Bronchial epithelial cell (primary cell): ENCODE results near the gene NEK8. TPM values are rescaled to one million over a fixed set of nuclear protein-coding genes. Genes with fewer than 3 reads are reported as not detected.

ENCODE experiments used
- DNase-seq: peaks from one replicate; pipeline ENCODE4 v3.0.0-alpha.2; 2010; ENCODE audit warnings: low read depth
- FAIRE-seq: peaks from 2 replicates; lab custom pipeline; 2011; peaks lifted over from hg19 to GRCh38; lab: Jason Lieb, UNC
- H3K27me3 ChIP-seq: 2 replicates; pipeline ENCODE4 v1.5.1; 2011; ENCODE audit warnings: low read length; ENCODE audit not compliant: control insufficient read depth, insufficient read depth
- H3K36me3 ChIP-seq: 2 replicates; pipeline ENCODE4 v1.5.1; 2011; ENCODE audit warnings: low read length; ENCODE audit not compliant: control insufficient read depth, insufficient read depth
- H3K4me3 ChIP-seq: 2 replicates; pipeline ENCODE4 v1.5.1; 2011; ENCODE audit warnings: mild to moderate bottlenecking, low read depth, low read length, control low read depth
- CTCF ChIP-seq: IDR thresholded peaks from 2 replicates; pipeline ENCODE4 v1.5.1; 2011; ENCODE audit warnings: mild to moderate bottlenecking, moderate library complexity, low read length, control low read depth, inconsistent platforms; ENCODE audit not compliant: insufficient read depth, severe bottlenecking
- total RNA-seq: library from RNA; depleted of rRNA; stranded (reverse); fragments of >200 nt; gene quantifications from 2 replicates; pipeline ENCODE4 v1.2.1, GENCODE V29; 2014

NEK8 gene
- total RNA-seq, 1 donor from 2014 or later = 3.2 TPM

DNA sequence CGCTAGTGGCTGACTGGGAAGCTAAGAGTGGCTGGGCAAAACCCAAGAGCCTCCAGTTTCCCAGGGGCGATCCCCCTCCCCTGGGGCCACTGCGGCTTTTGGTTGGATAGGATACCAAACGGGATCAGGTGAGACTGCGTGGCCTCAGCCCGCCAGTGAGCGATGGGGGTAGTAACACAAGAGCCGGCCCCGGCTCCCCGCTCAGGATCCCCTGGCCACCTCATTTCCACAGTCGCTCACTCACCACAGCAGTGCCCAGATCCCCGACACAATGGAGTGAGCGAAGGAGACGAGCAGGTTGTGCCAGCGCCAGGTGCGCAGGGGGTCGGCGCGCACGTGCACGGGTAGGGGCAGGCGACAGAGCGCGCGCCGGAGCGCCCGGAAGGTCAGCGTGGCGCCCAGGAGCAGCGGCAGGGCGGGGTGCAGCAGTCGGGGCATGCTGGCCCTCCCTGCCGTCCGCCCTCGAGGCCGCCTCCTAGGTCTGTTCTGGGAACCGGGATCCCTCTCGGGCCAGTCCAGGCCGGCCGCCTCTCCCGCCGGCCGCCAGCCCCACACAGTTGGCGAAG lies 2.8 kb upstream of the NEK8 start:
- no peak for TF ChIP-seq CTCF
- Histone ChIP-seq H3K27me3 (no peaks in the 10 kb centered on the region), H3K4me3 (peak overlapping the region; percentile 72), H3K36me3 (peaks cover 23% of the 10 kb centered on the region)
- DNase-seq = peak; percentile 63
- no peak for FAIRE-seq

DNA sequence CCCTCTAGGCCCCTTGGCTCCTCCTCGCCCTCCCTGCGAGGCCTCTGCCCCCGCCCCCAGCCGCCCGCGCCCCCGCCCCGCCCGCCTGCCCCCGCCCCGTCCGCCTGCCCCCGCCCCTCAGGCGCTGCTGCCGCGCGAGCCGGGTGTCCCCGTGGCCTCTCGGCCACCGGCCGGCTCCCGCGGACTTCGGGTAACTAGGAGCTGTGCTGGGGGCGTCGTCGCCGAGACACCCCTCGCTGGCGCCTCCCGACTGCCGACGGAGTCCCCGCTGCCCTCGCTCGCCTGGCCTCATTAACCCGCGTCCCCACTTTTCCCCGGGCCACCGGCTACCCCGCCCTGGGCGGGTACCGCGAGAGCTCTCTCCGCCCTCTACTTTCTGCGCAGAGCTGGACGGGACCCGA lies 2.4 kb upstream of the NEK8 start, which contains the start of gene TLCD1:
Gene TLCD1, minus strand, starts transcription at position 8 of the 401 bp plus-strand sequence. CDS start 136 bp downstream, outside the sequence.
- H3K36me3 ChIP-seq = peaks cover 21% of the 10 kb centered on the region
- no peak for TF ChIP-seq CTCF
- DNase-seq (no peak), FAIRE-seq (no peak)
- no peaks in the 10 kb centered on the region for H3K27me3 ChIP-seq
- peak within 1 kb of the TSS; percentile 72 for H3K4me3 ChIP-seq

- FAIRE-seq = no peak
- H3K36me3 ChIP-seq = peaks cover 18% of the 10 kb centered on the region
These were observed 1.7 kb upstream of the NEK8 start for GRCh38 chr17:28726627-28727491.

GRCh38 chr17:28729950-28730330 lies 1.4 kb downstream of the NEK8 start:
- DNase-seq (no peak), FAIRE-seq (no peak)
- no peaks in the 10 kb centered on the region for H3K36me3 ChIP-seq
- no peak overlapping the region for H3K4me3 ChIP-seq
- H3K27me3 ChIP-seq = no peaks in the 10 kb centered on the region
- TF ChIP-seq CTCF = no peak

More at GRCh38 chr17:28726627-28727491, 1.7 kb upstream of the NEK8 start:
- Histone ChIP-seq H3K27me3 (no peaks in the 10 kb centered on the region), H3K4me3 (peak overlapping the region; percentile 72)
- peak; percentile 98 for TF ChIP-seq CTCF
- peak; percentile 87 for DNase-seq

GRCh38 chr17:28733346-28733745 lies 4.8 kb downstream of the NEK8 start:
- no peak overlapping the region for H3K4me3 ChIP-seq
- H3K27me3 ChIP-seq = no peaks in the 10 kb centered on the region
- FAIRE-seq (no peak), DNase-seq (no peak)
- no peak for TF ChIP-seq CTCF
- H3K36me3 ChIP-seq = no peaks in the 10 kb centered on the region
